GM18951 (cell line): Measurements from ENCODE around the gene IMMP2L.

Source experiments
- POLR2A ChIP-seq: IDR thresholded peaks from 4 replicates; pipeline ENCODE4 v1.6.1; 2011; ENCODE audit warnings: mild to moderate bottlenecking; ENCODE audit not compliant: insufficient read length, insufficient read depth; ENCODE audit errors: extremely low read depth
- in situ Hi-C: fragments of 300-500 bp; cut with MboI; formaldehyde crosslinking; loops from one replicate; pipeline ENCODE4 v1.12.0; 2022; ENCODE audit warnings: low sequenced_read_pairs, mixed read lengths, inconsistent platforms; ENCODE audit not compliant: unreplicated experiment

IMMP2L gene

GRCh38 chr7:111368381-111369065, 193.8 kb downstream of the IMMP2L start:
- in situ Hi-C loops: no loop called here
- no peak for TF ChIP-seq POLR2A

- in situ Hi-C loops: no loop called here
Observed at GRCh38 chr7:111364413-111364812, 197.9 kb downstream of the IMMP2L start.

GRCh38 chr7:111363099-111363498, 199.2 kb downstream of the IMMP2L start:
- no peak for TF ChIP-seq POLR2A
- in situ Hi-C loops: no loop called here

More at GRCh38 chr7:111364413-111364812, 197.9 kb downstream of the IMMP2L start:
- no peak for TF ChIP-seq POLR2A

- no peak for TF ChIP-seq POLR2A
- in situ Hi-C loops: no loop called here
Observed at GRCh38 chr7:111362506-111363054, 199.7 kb downstream of the IMMP2L start.

- in situ Hi-C loops: no loop called here
- TF ChIP-seq POLR2A: no peak
Observed at GRCh38 chr7:111358915-111359314, 203.4 kb downstream of the IMMP2L start.

- no peak for TF ChIP-seq POLR2A
Observed at GRCh38 chr7:111357691-111358090, 204.6 kb downstream of the IMMP2L start.

GRCh38 chr7:111356941-111357340, 205.4 kb downstream of the IMMP2L start:
- no peak for TF ChIP-seq POLR2A
- in situ Hi-C loops: no loop called here

More at GRCh38 chr7:111357691-111358090, 204.6 kb downstream of the IMMP2L start:
- in situ Hi-C loops: no loop called here

GRCh38 chr7:111352319-111352718, 210.0 kb downstream of the IMMP2L start:
- in situ Hi-C loops: no loop called here
- no peak for TF ChIP-seq POLR2A

GRCh38 chr7:111346219-111346618, 216.1 kb downstream of the IMMP2L start:
- TF ChIP-seq POLR2A: no peak
- in situ Hi-C loops: no loop called here

- no peak for TF ChIP-seq POLR2A
- in situ Hi-C loops: no loop called here
Observed at GRCh38 chr7:111343017-111343416, 219.3 kb downstream of the IMMP2L start.

GRCh38 chr7:111339006-111339405, 223.3 kb downstream of the IMMP2L start:
- TF ChIP-seq POLR2A: no peak
- in situ Hi-C loops: no loop called here

GRCh38 chr7:111333010-111333409, 229.3 kb downstream of the IMMP2L start:
- TF ChIP-seq POLR2A: no peak
- in situ Hi-C loops: no loop called here

- no peak for TF ChIP-seq POLR2A
- in situ Hi-C loops: no loop called here
Observed at GRCh38 chr7:111330235-111330523, 232.1 kb downstream of the IMMP2L start.

- no peak for TF ChIP-seq POLR2A
- in situ Hi-C loops: no loop called here
Observed at GRCh38 chr7:111329367-111330234, 232.7 kb downstream of the IMMP2L start.

GRCh38 chr7:111328487-111328886, 233.8 kb downstream of the IMMP2L start:
- TF ChIP-seq POLR2A: no peak
- in situ Hi-C loops: no loop called here
